Activated gamma-delta T cell treated with Interleukin-2 at 50 U/mL for 16 hours (primary cell): ENCODE data around the gene ULBP2.
"Not testable (repeated sequence)": the region's sequence is repeated elsewhere in the genome, so short reads cannot be mapped to it uniquely, and the experiment has no call there.

Experiments used
- DNase-seq: peaks from one replicate; pipeline ENCODE4 v3.0.0-alpha.2; 2020

Gene ULBP2

GRCh38 chr6:149929422-149929821 lies 12.4 kb upstream of the ULBP2 start:
- DNase-seq: no peak

GRCh38 chr6:149931501-149931900 lies 10.3 kb upstream of the ULBP2 start:
- DNase-seq: no peak

- no peak for DNase-seq
Measured at GRCh38 chr6:149933036-149933435, 8.8 kb upstream of the ULBP2 start.

GRCh38 chr6:149933461-149933860 lies 8.4 kb upstream of the ULBP2 start:
- no peak for DNase-seq

GRCh38 chr6:149934249-149935156 lies 7.3 kb upstream of the ULBP2 start:
- DNase-seq: peak; percentile 69

GRCh38 chr6:149935246-149935645 lies 6.6 kb upstream of the ULBP2 start:
- DNase-seq: no peak

GRCh38 chr6:149935668-149936067 lies 6.1 kb upstream of the ULBP2 start:
- no peak for DNase-seq

- DNase-seq: no peak
Measured at GRCh38 chr6:149936743-149937142, 5.1 kb upstream of the ULBP2 start.

- not testable (repeated sequence) for DNase-seq
Measured at GRCh38 chr6:149938013-149938570, 3.7 kb upstream of the ULBP2 start.

- DNase-seq: no peak
Measured at GRCh38 chr6:149938571-149939355, 3.1 kb upstream of the ULBP2 start.

GRCh38 chr6:149939356-149939648 lies 2.5 kb upstream of the ULBP2 start:
- DNase-seq: no peak

- no peak for DNase-seq
Measured at GRCh38 chr6:149939909-149940671, 1.7 kb upstream of the ULBP2 start.

- DNase-seq: no peak
Measured at GRCh38 chr6:149940672-149940982, 1.2 kb upstream of the ULBP2 start.

- DNase-seq: no peak
Measured at GRCh38 chr6:149942461-149942829, 631 bp downstream of the ULBP2 start.

GRCh38 chr6:149943321-149943720 lies 1.5 kb downstream of the ULBP2 start:
- DNase-seq: not testable (repeated sequence)

GRCh38 chr6:149945276-149945675 lies 3.5 kb downstream of the ULBP2 start:
- not testable (repeated sequence) for DNase-seq

GRCh38 chr6:149946631-149947030 lies 4.8 kb downstream of the ULBP2 start:
- not testable (repeated sequence) for DNase-seq

GRCh38 chr6:149947533-149947932 lies 5.7 kb downstream of the ULBP2 start:
- DNase-seq: not testable (repeated sequence)

GRCh38 chr6:149948011-149948410 lies 6.2 kb downstream of the ULBP2 start:
- no peak for DNase-seq

- no peak for DNase-seq
Measured at GRCh38 chr6:149948616-149949015, 6.8 kb downstream of the ULBP2 start.

- no peak for DNase-seq
Measured at GRCh38 chr6:149950423-149950822, 8.6 kb downstream of the ULBP2 start.

- DNase-seq: no peak
Measured at GRCh38 chr6:149951096-149951495, 9.3 kb downstream of the ULBP2 start.

GRCh38 chr6:149951626-149952025 lies 9.8 kb downstream of the ULBP2 start:
- DNase-seq: no peak
